Measurements from ENCODE around the gene TMEM161B.
A peak's percentile ranks its signal among the peaks of the same experiment; 100 is the strongest.
"Not testable (repeated sequence)": the region's sequence is repeated elsewhere in the genome, so short reads cannot be mapped to it uniquely, and the experiment has no call there.

Gene TMEM161B

DNA sequence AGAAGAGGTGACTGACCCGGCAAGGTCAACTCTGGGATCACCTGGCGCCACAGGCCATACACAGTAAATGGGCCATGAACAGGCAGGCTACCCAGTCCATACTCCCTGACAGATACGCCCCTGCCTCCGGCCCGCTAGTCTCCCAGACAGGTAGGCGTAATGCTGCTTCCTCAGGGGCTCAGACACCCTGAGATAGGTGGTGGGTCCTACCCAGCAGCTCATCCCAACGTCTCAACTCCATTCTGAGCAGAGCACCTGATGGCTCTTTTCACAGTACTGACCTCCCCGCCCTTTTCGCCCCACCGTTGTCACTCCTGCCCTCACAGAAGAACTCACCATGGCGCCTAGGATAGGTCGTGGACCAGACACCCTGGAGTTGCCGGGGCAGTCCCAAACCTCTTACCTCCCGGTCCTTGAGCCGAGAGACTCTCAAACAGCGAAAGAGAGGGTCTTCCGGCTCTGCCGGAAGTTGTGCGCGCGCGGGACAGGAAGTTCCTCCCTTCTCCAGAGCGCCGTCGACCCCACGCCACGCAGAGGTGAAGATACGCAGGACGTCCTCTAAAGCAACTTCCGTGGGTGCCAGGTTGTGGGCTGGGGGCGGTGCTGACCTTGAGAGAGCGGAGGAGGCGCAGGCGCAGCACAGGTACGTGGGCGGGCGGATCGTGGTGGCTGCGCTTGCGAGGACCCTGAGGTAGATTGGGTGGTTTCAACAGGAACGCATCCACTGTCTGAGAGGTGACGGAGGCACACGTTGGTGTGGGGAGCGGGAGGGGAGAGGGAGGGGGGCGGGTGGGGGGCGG lies at the start of gene TMEM161B:
Gene TMEM161B (minus strand): TSS at position 461 of the 800 bp plus-strand sequence. CDS start 122 bp downstream, at position 339.
- DNase-seq (ENCODE audit: low spot score): peak; percentile 90

DNA sequence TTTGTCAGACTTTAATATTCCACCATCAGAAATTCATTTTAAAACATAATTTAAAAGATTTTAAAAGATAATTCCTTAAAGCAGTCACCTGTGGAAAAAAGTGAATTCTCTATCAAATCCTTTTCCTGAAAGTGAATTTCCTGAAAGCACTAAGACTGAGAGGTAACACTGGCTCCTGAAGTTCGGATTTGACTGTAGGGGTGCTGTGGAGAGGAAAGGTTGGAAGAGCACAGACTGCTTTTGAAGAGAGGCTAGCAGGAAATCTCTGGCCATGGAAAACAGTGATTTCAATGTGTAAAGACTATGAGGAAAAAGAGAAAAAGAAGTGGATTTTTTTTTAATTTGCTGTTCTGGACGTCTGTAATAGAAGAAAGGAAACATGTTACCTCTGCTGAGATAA lies 35.7 kb upstream of the TMEM161B start:
- no peak for DNase-seq (ENCODE audit: low spot score)

DNA sequence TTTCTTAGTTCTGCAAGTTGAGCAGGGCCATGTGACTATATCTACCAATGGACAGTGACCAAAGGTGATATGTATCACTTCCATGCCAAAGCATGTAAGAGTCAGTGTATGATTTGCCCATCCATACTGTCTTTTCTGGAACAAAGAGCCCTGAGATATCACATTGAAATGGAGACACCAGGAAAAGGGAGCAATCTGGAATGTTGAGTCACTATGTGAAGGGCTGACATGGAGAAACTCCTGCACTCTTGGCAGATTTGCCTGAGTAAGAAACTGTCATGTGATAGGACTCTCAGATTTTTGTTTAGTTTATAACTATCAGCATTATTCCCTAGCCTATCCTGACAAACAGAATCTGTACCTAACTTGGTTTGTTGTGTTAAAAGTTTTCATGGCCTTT lies 29.8 kb upstream of the TMEM161B start:
- DNase-seq (ENCODE audit: low spot score): peak; percentile 9

DNA sequence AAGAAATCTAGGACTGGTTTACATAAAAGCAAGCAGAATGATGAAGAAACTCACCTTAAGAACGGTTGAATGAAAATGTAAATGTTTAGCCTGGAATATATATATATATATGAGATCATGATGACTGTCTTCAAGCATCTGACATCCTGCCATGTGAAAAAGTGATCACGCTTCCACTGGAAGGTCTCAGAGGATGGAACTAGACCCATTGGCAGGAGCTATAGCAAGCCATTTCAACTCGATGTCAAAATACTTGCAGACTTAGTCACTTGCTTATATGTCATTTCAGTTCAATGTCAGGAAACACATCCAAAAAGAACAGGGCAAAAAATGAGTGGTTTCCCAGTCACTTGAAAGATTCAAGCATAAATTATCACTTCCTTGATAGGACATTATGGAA lies 22.2 kb upstream of the TMEM161B start:
- peak; percentile 16 for DNase-seq (ENCODE audit: low spot score)

DNA sequence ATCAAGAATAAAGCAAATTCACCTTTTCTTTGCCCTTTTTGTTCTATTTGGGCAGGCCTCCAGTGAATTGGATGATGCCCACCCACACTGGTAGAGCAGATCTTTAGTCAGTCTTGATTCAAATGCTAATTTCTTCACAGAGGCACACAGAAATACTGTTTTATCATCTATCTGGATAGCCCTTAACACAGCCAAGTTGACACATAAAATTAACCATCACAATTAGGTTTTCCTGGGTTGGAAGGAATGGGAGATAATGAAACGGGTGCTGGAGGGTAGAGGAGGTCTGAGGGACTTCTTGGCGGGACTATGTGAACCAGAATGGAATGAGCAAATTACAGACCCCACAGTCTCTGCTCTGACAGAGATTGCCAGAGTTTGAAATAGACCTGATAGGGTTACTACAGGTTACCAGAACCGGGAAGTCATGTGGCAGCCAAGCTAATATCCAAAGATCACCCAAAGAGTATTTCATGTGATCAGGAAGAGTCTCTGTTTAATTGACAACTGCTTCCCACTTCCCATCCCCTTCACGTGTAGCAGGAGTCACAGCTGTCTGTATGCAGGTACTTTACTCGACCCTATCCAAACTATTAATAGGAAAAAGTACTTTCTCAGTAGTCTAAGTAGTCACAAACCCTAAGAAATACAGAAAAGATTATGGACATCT lies 20.0 kb upstream of the TMEM161B start:
- no peak for DNase-seq (ENCODE audit: low spot score)

DNA sequence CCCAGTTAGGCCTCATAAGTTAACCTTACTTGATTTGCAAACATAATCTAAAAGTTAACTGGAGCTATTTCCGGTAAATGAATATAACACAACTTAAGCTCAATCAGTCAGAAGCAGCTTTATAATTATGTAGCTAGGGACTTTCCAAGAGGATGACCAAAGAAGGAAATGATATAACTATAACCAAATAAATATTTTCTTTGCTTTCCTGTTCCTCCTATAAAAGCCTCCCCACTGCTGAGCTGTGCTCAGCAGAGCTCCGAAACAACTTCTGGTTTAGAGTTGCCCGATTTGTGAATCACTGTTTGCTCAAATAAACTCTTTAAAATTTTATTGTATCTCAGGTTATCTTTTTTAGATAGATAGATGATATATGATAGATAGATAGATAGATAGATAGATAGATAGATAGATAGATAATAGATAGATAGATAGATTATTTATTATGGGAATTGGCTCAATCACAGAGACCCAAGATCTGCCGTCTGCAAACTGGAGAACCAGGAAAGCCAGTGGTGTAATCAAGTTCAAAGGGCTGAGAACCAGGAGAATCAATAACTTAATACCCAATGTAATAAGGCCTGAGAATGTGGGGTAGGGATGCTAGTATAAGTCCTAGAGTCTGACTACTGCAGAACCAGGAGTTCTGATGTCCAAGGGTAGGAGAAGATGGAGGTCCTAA lies 19.3 kb upstream of the TMEM161B start:
- DNase-seq (ENCODE audit: low spot score): no peak

DNA sequence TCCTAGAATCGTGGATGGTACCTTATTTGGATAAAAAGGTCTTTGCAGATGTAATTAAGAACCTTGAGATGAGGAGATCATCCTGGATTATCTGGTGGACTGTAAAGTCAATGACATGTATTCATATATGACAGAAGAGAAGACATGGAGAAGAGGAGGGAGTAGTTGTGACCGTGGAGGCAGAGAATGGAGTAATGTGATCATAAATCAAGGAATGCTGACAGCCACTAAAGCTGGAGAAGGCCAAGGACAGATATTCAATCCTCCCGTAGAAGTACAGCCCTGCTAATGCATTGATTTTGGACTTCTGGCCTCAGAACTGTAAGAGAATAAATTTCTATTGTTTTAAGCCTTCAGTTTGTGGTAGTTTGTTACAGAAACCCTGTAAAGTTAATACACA lies 18.7 kb upstream of the TMEM161B start:
- no peak for DNase-seq (ENCODE audit: low spot score)

DNA sequence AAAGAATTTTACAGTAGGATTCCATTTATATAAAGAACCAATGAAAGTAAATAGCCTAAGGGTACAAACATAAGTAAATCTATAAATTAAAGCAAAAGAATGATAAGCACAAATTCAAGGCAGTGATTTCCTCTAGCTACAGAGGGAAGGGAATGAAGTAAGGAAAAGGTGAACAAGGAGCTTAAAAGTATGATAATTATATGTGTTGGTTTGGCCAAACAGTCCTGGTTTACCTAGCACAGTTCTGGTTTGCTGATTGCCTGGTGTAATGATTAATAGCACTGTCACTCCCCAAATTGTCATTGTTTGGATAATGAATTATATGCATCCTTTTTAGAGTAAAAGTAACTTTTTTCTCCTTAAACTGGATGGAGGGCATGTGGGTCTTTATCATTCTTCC lies 15.0 kb upstream of the TMEM161B start:
- DNase-seq (ENCODE audit: low spot score): no peak

DNA sequence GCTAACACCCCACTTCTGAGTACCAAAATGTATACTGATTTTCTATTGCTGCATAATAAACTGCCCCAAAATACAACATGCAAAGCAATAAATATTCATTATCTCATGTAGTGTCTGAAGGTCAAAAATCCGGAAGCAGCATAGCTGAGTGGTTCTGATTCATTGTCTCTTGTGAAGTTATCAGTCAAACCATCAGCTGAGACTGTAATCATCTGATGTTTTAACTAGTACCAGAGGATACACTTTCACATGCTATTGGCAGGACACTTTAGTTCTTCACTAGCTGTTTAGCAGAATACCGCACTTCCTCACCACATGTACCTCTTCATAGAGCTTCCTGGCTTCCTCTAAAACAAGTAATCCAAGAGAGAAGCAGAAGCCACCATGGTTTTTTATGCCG lies 12.7 kb upstream of the TMEM161B start:
- no peak for DNase-seq (ENCODE audit: low spot score)

DNA sequence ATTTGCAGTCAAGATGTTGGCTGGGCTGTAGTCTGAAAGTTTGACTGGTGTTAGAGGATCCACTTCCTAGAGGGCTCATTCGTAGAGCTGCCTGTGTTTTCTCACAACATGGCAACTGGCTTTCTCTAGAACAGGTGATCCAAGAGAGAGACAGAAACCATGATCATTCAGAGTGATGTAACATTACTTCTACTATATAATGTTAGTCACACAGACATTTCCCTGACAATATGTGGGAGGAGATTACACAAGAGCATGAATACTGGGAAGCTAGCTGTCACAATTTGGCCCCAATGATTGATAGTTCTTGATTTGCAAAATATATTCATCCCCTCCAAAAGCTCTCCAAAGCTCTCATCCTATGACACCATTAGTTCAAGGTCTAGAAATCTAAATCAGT lies 10.9 kb upstream of the TMEM161B start:
- peak; percentile 20 for DNase-seq (ENCODE audit: low spot score)

DNA sequence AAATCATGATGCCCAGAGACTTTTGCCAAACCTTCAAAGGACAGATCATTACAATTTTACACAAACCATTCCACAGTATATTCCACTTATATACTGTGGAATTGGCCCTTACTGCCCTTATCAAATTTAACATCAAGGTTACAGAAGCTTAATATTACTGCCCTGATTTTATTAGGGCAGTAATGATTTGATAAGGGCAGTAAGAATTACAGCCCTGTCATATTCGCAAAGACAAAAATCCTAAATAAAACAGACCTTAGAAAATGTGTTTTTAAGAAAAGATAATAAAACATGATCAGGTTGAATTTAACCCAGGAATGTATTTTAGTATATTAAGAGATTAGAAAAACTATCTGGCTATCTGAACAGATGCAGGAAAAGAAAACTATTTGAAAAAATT lies 7.7 kb upstream of the TMEM161B start:
- no peak for DNase-seq (ENCODE audit: low spot score)

DNA sequence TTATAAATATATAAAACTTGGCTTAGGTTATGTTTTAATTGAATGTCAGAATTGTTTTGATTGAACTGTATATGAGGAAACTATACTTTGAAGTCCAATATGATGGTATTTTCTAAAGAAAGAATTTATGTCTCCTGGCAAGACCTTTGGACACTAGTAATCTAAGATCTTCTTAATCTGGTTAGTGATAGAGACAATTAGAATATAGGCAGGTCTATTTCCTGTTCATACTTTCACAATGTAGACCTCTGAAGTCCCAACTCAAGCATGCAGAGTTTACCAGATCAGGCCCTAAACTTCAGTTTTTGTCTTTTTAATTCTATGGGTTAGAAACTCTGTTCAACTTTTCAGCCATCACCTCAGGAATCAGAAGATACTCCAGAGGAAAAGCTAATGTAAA lies 6.9 kb upstream of the TMEM161B start:
- no peak for DNase-seq (ENCODE audit: low spot score)

DNA sequence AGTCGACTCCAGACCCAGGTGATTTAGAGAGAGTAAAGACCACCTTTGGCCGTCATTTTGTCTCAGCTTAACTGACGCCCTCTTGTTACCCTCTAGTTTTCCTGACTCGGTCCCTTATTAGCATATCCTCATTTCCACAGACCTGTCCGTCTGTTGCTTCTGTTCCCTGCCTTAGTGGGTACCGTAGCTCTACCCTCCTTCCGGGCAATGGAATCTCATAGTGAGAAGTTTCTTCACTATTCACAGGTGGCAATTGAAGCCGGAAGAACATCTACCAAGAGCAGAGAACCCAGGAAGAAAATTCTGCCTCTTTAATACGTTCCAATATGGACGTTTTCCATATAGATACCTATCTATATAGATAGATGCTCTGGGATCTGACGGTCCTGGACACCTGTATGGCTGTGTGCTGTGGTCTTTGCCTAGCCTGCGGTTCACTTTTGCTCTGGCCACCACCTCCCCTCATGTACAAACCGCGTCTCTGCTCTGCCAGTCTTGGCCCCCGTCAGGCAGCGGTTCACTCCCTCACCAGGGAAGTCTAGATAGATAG lies 652 bp upstream of the TMEM161B start:
- DNase-seq (ENCODE audit: low spot score): peak; percentile 34

DNA sequence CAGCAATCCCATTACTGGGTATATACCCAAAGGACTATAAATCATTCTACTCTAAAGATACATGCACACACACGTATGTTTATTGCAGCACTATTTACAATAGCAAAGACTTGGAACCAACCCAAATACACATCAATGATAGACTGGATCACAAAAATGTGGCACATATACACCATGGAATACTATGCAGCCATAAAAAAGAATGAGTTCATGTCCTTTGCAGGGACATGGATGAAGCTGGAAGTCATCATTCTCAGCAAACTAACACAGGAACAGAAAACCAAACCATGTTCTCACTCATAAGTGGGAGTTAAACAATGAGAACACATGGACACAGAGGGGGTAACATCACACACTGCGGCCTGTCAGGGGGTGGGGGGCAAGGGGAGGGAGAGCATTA lies 4.1 kb downstream of the TMEM161B start:
- not testable (repeated sequence) for DNase-seq (ENCODE audit: low spot score)

DNA sequence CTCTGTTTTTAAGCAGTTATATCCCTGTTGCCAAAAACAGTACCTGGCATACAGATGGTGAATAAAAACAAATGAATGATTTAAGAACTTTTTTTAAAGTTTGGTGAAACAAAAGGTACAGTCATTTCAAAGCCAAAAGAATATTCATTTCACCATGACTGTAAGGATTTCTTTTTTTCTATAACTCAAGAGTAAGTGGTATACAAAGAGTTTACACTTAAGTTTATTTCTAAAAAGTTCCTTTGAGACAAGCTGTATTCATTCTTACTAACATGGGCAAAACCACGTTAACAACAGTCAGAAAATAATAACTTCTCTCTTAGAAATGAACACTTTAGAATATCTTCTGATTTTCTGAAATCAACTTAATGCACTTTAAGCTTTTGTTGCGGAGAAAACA lies 5.3 kb downstream of the TMEM161B start:
- no peak for DNase-seq (ENCODE audit: low spot score)

DNA sequence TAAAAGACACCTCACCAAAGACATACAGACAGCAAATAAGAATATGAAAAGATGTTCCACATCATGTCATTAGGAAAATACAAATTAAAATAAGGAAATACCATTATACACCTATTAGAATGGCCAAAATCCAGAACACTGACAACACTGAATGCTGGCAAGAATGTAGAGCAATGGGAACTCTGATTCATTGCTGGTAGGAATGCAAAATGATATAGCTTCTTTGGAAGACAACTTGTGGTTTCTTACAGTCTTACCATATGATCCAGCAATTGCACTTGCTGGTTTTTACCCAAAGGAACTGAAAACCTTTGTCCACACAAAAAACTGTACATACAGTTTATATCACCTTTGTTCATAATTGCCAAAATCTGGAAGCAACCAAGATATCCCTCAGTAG lies 6.5 kb downstream of the TMEM161B start:
- no peak for DNase-seq (ENCODE audit: low spot score)

DNA sequence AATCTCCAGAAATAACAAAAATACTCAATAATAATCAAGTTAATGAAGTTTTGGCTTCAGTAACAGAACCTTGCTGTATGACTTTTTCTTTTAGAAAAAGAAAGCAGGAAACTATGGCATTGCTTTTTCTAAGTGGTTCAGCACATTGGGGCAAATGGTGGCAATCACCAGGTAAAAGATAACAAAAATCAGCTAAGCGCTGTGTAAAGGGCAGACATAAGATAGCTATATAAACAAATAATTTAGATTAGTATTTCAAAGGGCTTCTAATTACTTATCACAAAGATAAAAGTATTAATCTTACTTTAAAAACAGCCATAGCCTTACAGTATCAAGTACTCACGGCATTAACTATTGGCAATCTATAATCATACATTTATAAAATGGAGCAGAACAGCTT lies 10.0 kb downstream of the TMEM161B start:
- no peak for DNase-seq (ENCODE audit: low spot score)

DNA sequence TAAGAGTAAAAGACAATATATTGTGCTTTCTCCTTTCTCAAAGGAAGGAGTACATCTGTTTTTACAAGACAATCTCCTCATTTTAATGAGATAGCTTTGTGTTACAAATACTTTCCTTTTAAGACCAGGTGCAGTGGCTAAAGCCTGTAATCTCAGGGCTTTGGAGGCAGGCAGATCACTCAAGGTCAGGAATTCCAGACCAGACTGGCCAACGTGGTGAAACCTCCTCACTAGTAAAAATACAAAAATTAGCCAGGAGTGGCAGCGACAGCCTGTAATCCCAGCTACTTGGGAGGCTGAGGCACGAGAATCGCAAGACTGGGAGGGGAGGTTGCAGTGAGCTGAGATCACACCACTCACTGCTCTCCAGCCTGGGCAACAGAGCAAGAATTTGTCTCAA lies 11.8 kb downstream of the TMEM161B start:
- no peak for DNase-seq (ENCODE audit: low spot score)

DNA sequence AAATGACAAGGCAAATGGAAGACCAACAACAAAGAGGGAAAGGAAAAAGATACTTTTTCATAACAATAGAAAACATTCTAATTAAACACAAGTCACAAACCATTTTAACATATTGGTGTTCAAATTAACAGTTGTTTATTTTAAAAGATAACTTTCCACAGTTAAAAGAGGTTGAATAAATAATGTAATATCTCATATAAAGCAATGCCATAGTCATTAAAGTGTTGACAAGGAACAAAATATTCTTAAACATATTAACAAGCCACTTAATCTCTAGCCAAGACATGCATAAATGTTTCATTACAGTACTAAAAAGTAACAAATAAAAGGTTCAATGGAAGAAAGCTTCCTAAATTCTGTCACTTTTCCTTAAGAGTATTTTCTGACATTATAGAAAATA lies 12.6 kb downstream of the TMEM161B start:
- DNase-seq (ENCODE audit: low spot score): no peak

DNA sequence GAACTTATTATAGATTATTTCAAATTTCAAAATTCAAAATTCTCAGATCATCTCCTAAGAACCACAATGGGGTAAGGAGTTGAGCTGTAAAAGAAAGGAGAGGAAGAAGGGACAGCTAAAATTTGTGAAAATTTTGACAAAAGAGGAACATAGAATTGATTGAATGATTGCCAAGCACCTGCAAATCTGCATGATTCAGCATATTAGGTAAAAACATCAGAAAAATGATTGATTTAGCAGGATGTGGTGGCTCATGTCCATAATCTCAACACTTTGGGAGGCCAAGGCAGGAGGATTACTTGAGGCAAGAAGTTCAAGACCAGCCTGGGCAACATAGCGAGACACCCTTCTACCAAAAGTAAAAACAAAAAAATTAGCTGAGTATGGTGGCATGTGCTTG lies 14.3 kb downstream of the TMEM161B start:
- DNase-seq (ENCODE audit: low spot score): no peak

DNA sequence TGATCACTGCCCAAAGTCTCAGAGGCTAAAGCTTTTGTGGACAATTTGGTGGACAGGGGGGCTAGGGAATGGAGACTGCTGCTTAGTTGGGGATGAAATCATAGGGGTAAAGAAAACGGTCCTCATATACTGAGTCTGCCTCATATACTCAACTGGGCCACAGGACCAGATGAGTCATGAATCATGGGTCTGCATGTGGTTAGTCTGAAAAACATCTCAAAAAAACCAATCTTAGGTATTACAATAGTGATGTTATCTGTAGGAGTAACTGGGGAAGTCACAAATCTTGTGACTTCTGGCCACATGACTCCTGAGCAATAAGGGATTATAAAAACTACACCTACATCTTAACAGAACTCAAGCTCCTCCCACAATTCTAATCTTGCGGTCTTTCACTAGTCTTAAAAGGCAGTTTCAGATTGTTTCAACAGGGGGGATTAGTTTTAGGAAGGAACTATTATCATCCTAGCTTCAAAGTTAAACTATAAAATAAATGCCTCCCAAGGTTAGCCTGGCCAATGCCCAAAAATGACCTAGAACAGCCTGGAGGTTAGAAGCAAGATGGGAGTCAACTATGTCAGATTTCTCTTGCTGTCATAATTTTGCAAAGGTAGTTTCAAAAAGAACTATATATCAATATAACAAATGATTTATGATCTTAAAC lies 17.5 kb downstream of the TMEM161B start:
- no peak for DNase-seq (ENCODE audit: low spot score)

DNA sequence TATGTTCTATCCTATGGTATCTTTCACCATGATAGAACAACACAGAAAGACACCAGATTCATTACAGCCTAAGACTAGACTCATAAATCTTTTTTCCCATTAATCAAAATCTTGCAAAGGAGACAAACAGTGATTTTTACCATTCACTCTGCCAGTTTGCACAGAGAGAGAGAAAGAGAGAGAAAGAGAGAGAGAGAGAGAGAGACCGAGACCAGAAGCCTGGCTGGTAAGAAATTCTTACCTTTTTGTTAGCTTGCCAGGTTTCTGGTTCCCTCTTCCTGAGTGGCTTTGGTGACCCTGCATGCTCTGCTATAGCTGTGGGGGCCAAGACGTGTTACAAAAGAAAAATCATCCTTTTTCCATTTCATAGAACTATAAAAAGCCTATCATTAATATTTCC lies 18.6 kb downstream of the TMEM161B start:
- no peak for DNase-seq (ENCODE audit: low spot score)

Data from RKO (cell line).